GM13977 (cell line): ENCODE measurements around the gene CLSTN2.

Experiments
- DNase-seq: peaks from one replicate; pipeline ENCODE4 v3.0.0; 2012; ENCODE audit warnings: low spot score
- in situ Hi-C: fragments of 300-500 bp; cut with MboI; formaldehyde crosslinking; loops from one replicate; pipeline ENCODE4 v1.12.0; 2022; ENCODE audit warnings: low sequenced_read_pairs, low pct_unique_long_range_greater_than_20kb, mixed read lengths, inconsistent platforms; ENCODE audit not compliant: unreplicated experiment
- TF ChIP-seq, protein P1 (sequence below): IDR thresholded peaks from 2 replicates; pipeline ENCODE4 v1.5.1; 2012; ENCODE audit warnings: mild to moderate bottlenecking, control low read depth; ENCODE audit not compliant: insufficient read depth; ENCODE audit errors: extremely low read depth, missing control alignments

The CLSTN2 gene

DNA sequence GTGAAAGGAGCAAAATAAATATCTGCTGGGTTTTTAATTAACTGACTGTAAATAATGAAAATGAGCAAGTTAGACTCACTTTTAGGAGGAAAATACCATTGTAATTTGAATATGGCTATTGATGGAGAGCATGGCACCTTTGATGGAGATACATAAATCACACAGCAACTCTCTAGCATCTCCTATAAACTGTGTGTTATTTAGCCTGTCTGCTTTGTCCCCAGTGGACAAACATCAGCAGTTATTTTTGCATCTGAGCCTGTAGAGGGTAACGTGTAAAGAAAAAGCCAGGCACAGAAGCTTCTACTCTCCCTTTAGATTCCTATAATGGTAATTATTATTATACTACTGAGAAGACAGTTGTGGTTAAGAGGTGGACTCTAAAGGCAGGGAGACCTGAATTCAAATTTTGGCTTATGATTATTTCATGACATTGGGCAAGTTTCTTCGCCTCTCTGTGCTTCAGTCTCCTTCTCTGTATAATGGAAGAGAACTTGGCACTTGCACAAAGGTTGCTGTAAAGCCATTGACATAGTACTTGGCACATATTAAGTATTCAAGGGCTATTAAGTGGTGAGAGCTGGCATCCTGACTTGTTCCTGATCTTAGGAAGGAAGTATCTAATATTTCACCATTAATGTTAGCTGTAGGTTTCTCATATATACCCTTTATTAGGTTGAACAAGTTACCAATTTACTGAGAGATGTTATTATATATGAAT, 453.4 kb downstream of the CLSTN2 start:
- no peak for DNase-seq
- TF ChIP-seq, protein P1, sequence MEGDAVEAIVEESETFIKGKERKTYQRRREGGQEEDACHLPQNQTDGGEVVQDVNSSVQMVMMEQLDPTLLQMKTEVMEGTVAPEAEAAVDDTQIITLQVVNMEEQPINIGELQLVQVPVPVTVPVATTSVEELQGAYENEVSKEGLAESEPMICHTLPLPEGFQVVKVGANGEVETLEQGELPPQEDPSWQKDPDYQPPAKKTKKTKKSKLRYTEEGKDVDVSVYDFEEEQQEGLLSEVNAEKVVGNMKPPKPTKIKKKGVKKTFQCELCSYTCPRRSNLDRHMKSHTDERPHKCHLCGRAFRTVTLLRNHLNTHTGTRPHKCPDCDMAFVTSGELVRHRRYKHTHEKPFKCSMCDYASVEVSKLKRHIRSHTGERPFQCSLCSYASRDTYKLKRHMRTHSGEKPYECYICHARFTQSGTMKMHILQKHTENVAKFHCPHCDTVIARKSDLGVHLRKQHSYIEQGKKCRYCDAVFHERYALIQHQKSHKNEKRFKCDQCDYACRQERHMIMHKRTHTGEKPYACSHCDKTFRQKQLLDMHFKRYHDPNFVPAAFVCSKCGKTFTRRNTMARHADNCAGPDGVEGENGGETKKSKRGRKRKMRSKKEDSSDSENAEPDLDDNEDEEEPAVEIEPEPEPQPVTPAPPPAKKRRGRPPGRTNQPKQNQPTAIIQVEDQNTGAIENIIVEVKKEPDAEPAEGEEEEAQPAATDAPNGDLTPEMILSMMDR = no peak
- in situ Hi-C loops = no loop called here

DNA sequence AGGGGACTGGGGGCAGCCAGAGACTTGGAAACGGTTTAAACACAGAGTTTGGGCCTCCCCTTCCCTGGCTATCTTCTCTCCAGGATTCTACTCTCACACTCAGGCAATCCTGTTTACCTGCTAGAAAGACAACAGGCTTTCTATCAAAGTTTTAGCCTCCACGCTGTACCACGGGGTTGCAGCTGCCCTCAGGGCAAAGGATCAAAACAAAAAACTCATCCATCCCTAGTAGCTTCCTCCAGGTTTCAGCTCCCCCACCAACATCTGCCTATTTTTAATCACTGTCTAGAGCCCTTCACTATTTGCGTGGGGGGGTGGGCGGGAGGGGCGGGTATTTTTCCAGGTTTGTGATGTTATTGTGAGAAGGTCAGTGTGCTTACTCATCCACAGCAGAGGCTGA, 456.1 kb downstream of the CLSTN2 start:
- TF ChIP-seq, protein P1 = no peak
- DNase-seq = no peak
- in situ Hi-C loops = no loop called here

DNA sequence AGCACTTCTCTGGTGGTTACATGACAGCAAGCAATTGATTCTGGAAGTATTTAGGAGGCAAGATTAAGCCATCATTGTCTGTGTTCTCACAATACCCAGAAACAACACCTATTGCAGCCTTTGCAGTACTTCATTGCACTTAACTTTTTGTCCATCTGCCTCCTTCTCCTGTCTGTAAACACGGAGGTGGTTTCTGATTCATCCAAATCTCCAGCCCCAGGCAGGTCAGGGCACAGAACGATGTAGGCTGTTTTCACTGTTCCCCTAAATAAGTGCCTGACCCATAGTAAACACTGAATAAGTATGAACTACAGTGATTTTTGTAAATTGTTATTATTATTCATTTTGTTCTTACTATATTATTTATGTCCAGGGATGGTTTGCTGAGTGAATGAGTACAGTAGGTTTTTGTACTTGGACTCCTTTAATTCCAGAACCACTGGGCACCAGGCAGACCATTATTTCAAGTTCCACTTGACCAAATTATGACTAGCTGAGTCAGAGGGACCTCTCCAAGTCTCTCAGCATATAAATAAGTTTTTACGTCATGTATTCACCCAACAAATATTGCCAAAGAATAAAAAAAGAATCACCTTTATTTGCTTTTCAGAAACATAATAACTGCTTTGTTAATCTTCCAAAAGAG, 459.6 kb downstream of the CLSTN2 start:
- in situ Hi-C loops = no loop called here
- TF ChIP-seq, protein P1 = no peak
- DNase-seq = no peak

DNA sequence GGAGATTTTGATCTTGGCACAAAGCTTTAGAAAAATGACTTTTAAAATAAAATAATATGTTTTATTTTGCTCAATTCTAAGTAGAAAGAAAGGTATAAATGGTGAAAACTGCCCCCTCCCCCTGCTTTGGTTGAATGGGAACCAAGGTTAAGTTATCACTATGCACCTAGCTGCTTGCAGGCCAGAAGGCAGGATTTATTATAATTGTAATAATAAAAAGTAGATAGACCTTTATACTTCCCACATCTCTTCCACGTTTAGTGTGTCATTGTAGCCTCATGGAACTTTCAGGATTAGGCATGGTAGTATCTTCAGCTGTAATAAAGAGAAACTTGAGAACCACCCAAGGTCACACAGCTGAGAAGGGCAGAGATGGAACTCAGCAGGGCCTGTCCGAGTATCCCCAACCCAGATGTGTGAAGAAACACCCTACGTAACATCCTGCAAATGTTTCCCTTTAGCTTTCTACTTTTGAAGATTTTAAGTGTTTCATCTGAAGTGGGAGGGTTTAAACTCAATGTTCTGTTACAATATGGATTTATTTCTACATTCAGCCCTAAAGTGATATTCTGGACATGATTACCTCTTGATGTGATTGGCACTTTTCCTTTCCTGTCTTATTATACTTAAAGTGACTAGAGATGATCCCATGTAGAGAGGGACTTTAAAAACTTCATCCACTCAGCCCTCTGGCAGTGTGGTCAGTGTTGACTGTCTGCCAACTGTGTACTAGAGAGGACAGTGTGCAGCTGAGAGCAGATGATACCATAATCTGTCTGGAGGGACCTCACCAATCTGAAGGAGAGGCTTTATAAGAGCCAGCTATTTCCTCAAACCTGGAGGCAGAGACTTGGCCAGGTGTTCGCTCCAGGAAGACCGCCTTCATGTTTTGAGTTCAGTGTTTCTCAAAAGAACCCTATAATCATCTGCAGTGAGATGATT, 460.4 kb downstream of the CLSTN2 start:
- in situ Hi-C loops = no loop called here
- DNase-seq = no peak
- TF ChIP-seq, protein P1 = no peak

DNA sequence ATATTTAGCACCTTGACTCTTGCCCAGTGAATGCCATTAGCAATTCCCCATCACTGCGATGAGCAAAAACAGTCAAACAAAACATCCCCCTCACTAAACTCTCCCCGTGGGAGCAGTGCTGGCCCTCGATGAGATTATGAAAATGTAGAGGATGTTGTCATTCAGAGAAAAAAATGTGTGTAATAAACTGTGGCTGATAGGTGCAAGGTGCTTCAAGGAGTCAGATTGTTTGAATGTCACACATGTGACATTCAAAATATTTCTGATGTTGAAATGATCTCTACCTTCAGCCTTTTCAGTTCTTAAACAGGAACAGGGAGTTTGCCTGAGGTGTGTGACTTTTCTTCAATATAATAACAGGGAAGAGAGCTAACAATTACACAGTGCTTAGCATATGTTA, 461.1 kb downstream of the CLSTN2 start:
- in situ Hi-C loops = no loop called here
- no peak for DNase-seq
- TF ChIP-seq, protein P1 = no peak

DNA sequence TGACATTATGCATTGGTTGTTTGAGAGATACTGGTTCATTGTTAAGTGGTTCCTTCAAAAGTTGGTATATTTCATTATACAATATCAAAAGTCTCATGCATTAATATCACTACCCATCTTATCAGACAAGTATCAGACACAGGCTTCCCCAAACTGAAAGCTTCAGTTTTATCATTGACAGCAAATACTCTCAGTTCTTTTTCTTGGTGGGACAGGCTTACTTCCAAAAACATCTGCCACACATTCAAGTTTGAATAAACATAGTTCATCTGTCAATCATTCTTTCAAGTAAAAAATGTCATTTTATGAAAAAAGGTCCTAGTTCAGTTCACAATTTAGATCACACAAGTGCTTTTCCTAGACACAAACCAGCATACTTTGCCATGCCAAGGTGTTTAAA, 462.9 kb downstream of the CLSTN2 start:
- DNase-seq = no peak
- in situ Hi-C loops = no loop called here
- TF ChIP-seq, protein P1 = no peak
